ENCODE data around the gene RIMBP2.

RIMBP2 gene

GRCh38 chr12:130525384-130526172 is 190.5 kb downstream of the RIMBP2 start:
- DNase-seq, result no peak

DNA sequence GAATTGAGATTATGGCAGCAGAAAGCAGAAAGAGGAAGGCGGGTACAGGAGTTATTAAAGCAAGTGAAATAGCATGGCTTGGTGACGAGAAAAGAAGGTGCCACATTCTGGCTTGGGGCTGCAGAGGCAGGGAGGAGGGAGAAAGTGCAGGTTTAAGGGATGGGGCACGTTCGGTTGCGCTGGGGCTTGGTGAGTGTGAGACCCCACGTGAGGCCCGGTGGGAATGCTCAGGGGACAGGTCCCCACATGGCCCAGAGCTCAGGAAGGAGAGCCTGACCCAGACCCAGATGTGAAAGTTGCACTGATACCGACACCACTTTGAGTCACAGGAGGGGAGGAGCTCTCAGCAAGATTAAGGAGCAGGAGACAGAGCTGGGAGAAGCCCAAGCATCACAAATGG is 191.3 kb downstream of the RIMBP2 start:
- no peak for DNase-seq

DNA sequence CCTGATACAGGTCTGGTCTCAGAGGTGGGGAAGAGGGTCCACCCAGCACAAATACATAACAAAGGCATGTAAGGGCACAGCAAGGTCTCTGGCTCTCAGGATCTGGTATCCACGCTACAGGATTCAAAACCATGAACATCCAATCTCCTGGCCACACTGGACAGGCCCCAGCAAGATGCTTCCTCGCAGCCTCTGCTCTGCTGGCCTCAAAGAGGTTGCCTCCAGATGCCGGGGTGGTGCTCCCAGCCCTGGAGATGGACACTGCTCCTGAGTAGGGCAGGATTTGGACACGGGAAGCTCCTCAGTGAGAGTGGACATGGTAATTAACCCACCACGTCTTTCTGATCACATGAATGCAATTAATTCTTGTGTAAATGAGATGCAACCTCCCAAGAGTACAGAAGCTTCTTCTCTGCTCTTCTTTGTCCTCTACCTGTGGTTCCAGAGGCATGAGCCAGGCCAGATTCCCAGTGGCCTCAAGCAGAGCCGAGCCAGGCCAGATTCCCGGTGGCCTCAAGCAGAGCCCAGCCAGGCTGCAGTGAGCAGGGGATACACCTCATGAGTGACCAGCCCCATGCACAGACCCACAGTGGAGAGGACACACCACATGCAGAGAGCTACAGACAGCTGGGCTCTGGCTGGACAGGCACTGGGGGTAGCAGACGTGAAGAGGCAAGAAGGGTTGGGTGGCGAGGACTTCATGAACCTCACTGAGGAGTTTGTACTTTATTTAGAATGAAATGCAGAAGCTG is 192.1 kb downstream of the RIMBP2 start:
- no peak for DNase-seq

- DNase-seq, result no peak
These were observed 192.9 kb downstream of the RIMBP2 start for GRCh38 chr12:130523208-130523607.

DNA sequence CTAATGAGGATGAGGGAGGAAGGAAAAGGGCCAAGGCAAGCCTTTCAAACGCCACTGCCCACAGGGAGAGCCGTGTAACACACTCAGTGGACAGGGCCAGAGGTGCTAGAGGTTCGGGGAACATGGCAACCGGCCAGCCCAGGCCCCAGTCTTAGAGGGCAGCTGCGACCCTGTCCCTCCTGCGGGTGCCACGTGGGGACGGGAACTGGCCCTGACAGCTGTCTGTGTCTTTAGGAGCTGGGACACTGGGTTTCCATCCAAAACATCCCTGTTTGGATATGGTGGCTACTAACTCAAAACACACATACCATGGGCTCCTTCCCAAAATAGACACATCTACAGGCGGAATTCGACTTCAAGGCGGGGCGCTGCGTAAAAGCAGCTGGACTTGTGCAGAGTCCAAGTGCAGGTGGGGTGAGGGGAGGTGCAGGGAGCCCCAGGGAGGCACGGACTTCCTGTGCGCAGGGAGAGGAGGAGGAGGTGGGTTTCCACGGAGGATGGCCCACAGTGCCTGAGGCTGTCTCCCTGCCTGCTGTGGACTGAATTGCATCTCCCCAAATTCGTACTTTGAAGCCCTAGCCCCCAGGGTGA is 193.8 kb downstream of the RIMBP2 start:
- no peak for DNase-seq

GRCh38 chr12:130521375-130522124 is 194.5 kb downstream of the RIMBP2 start:
- no peak for DNase-seq

DNA sequence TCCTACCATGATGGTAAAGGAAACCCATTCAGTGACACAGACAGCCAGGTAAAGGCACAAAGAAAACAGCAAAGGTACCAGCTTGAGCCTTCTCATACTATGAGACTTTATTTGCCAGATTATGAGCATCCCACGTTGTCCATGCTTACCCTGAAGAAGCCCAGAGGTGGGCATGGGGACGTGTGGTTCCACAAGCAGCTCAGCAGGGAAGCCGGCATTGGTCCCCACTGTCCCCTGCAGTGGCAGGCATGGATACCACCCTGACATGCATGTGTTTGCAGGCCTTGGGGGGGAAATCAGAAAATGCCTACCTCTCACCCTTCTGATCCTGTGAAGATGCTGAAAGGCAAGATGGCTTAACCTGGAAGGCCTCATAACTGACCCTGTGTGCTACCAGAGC is 195.3 kb downstream of the RIMBP2 start:
- no peak for DNase-seq

DNA sequence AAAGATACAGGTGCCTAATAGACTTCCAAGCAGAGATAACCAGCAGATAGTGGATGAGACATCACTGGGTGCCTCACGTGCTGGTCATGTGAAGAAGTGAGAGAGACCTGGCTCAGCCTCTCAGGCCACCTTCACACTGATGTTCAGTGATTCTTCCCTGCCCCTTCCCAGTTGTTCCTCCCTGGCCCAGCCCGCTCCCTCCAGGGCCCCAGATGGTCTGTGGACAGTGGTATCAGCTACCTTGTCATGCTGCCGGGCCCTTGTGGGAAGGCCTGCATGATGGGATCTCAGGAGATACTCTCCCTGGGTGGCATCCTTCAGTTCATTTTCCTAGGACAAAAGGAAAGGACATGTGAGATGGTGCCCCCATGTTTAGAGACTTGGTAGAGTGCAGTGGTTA is 198.5 kb downstream of the RIMBP2 start:
- DNase-seq, result no peak

DNA sequence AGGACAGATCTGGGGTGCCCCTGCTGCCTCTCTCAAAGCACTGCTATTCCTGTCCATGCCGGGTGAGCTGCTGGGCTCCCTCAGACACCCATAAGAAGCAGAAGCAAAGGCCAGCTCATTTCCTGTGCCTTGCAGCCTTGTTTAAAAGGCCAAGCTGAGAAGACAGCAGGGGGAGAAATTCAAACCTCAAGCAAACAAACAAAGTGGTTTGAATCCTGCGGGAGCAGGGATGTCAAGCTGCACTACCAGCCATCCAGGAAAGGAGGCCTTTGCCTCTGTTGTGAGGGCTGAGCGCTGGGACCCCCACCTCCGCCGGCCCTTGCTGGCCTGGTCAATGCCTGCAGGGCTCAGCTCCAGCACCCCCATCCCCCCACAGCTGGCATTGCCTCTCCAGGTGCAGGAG is 201.9 kb downstream of the RIMBP2 start:
- no peak for DNase-seq

GRCh38 chr12:130513556-130513955 is 202.5 kb downstream of the RIMBP2 start:
- no peak for DNase-seq

DNA sequence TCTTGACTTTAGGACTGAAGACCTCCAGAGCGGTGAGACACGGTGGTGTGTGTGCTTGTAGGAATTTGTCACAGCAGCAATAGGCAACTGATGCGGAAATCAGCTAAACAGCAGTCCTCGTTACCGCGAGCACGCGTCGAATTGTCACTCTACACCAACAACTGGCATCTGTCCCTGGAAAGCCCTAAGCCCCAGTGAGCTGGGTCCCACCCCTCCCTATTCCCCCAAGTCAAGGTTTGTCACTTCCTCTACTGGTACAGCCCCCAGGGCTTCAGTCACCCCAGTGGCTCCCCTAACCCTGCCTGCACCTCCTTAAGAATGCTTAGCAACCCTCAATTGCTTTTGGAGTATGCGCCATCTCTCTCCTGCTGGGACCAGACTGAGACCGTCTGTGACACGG is 204.8 kb downstream of the RIMBP2 start:
- no peak for DNase-seq

GRCh38 chr12:130509454-130509853 is 206.6 kb downstream of the RIMBP2 start:
- DNase-seq, result no peak

GRCh38 chr12:130508847-130509246 is 207.3 kb downstream of the RIMBP2 start:
- DNase-seq, result no peak

DNA sequence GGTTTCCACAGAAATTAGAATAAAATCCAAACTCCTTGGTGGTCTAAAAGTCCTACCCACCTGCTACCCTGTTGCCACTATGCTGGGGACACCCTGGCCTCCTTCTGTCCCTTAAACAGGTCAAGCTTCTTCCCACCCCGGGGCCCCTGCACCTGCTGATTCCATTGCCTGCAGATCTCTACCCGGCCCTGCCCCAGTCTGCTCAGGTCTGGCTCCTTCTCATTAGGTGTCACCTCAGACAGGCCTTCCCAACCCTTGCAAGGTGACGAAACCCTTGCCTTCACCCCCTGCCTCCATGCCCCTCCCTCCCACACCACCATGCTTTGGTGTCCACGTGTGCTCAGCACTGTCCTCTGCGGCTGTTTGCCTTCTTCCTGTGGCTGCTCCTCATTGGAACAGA is 207.8 kb downstream of the RIMBP2 start:
- no peak for DNase-seq

DNA sequence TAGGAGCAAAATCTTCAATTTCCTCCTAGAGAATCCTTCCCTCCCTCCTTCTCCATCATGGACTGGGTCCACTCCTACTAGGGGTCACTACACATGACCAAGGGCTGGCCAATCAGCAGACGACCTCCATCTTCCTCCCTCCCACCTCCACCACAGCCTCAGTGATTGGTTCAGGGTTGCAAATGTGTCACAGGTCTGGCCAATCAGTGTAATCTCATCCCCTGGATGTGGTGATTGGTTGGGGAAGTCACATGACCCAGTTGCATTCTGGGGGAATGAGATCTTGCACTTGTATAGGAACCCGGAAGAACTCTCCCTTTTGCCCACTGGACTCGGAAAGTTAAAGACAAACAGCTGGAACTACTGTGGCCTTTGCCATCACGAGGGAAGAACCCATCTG is 209.3 kb downstream of the RIMBP2 start:
- DNase-seq, result no peak

GRCh38 chr12:130504840-130505175 is 211.3 kb downstream of the RIMBP2 start:
- no peak for DNase-seq

GRCh38 chr12:130504110-130504839 is 211.8 kb downstream of the RIMBP2 start:
- DNase-seq, result no peak

DNA sequence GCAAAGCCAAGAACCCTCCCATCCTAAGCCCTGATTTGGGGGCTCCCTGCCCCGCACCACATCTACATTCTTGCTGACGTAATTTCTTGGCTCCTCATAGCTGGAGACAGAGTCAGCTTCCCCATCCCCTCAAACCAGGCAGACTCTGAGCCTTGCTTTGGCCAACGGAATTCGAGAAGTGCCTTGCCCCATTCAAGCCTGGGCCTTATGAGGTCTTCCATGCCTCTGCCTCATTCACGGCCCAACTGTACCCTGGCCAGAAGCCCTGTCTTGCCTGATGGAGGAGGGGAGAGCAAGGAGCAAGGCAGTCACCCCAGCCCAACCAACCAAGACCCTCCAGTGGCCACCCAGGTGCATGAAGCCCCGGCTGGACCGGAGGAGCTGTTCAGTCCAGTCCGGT is 214.3 kb downstream of the RIMBP2 start:
- no peak for DNase-seq

- no peak for DNase-seq
These were observed 215.2 kb downstream of the RIMBP2 start for GRCh38 chr12:130500835-130501330.

- no peak for DNase-seq
These were observed 216.6 kb downstream of the RIMBP2 start for GRCh38 chr12:130499474-130499873.

- no peak for DNase-seq
These were observed 217.3 kb downstream of the RIMBP2 start for GRCh38 chr12:130498589-130499385.

DNA sequence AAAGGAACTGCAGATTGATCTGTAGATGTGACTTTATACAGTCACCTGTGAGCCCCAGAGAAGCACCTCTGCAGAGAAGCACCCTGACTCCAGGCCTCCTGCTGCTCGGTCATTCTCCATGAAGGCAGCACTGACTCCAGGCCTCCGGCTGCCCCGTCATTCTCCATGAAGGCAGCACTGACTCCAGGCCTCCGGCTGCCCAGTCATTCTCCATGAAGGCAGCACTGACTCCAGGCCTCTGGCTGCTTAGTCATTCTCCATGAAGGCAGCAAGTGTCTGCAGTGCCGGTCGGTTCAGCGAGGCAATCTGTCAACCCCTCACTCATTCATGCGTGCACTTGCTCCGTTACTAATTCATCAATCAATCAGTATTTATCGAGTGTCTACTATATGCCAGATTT is 218.1 kb downstream of the RIMBP2 start:
- DNase-seq, result no peak
